ENCODE results near the gene ABCD2.
A peak's percentile ranks its signal among the peaks of the same experiment; 100 is the strongest.
"Not testable (repeated sequence)": the region's sequence is repeated elsewhere in the genome, so short reads cannot be mapped to it uniquely, and the experiment has no call there.

ABCD2 gene

DNA sequence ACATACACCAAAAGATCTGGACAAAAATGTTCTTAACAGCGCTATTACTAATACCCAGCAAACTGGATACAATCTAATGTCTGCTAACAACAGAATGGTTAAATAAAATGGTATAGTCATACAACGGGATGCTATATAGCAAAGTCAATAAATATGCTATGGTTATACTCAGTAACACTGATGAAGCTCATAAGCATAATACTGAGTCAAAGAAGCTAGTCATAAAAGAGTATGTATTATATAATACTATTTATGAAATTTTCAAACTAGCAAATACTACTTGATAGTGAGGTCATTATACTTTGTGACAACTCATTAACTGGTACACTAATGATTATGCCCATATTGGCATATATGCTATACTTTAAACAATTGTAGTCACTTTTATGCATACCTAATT, 7.4 kb downstream of the ABCD2 start:
- no peak for DNase-seq

DNA sequence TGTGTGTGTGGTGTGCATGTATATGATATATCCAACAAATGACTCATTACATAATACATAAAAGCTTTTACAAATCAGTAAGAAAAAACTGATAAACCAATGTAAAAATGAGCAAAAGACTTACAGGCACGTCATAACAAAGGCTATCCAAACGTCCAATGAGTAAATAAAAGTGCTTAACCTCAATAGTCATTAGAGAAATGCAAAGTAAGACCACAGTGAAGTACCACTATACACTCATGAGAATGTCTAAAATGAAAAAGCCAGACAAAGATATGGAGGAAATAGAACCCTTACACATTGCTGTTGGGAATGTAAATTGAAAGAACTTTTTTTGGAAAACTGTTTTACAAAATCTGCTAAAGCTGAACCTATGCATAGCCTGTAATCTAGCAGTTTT, 7.8 kb downstream of the ABCD2 start:
- DNase-seq: no peak

DNA sequence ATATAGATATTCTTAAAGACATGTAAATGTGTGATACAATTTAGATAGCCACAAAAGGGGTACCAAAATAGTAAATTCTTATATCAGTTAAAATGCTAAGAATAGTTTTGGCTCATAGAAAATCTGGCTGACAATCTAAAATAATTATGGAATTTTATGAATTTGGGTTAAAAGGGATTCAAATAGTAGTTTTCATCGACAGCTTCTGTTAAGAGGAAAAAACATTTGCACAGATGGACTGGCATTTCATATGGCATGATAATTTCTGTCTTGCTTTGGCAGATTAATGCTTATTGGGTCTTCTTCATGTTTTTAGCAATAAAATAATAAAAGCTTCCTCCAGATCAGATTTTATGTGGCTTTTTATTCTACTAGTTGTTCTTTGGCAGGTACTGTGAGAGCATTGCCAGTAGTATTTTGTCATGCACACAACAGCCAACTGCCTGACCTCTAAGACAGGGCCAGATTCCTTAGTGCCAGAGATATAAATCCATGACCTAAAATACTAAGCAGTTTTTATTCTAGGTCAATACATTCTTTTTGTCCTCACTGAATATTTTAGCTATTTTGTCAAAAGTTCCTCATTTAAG, 9.1 kb downstream of the ABCD2 start:
- DNase-seq: no peak

DNA sequence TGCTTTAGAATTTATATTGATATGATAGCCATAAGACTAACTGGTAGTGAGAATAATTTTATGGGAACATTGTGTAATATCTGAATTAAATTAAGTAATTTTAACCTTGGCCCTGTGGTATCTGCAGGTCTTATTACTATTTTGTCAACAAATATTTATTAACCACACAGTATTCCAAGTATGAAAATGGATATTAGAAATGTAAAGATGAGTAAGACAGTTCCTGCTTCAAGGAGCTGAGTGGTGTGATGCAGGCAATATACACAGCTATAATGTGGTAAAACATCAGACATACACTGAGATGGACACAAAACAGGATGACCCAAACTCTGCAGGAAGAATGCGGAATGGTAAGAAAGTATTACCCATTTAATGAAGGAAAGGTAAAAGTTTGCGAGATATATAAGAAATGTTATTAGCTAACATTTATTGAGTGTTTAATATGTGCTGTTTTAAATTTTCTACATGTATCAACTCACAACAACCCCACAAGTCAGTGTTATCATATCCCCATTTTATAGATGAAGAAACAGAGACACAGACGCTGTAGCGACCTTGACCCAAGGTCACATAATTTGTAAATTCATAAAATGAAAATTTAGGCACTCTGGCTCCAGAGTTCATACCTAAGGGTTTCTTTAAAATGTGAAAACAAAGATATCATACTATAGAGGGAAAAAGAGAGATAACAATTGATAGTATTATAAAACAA, 12.7 kb downstream of the ABCD2 start:
- DNase-seq: no peak

DNA sequence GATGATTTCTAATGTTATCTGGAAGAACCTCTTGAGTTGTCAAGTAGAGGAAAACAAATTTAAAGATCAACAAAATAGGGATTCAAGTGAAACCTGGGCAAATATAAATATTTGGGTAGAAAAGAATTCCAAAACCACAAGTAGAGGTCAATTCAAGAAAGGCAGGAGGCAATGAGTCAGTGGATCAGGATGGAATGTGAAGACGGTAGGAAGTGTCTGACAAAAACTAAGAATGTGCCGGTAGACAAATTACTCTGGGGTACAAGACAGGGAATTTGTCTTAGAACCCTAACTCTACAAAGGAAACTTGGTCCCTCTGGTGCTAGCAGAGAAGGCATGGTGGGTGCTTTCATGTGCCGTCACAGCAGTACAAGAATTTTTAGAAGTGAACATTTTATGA, 13.6 kb downstream of the ABCD2 start:
- DNase-seq: no peak

DNA sequence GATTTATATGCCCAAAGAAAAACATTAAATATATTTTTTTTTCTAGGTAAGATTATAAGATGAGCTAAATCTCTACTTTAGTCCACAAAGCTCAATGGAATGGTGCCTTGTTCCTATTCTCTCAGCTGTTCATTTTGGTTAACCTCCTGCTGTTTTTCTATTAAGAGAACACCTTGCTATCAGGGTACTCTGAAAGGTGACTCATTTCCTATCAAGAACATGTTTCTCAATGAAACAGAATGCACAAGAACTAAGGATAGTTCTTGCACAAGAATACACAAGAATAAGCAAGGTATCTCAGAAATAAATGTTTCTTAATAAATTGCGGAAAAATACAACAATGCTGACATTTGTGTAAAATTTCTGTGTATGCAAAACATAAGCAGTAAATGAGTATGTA, 14.1 kb downstream of the ABCD2 start:
- DNase-seq: no peak

DNA sequence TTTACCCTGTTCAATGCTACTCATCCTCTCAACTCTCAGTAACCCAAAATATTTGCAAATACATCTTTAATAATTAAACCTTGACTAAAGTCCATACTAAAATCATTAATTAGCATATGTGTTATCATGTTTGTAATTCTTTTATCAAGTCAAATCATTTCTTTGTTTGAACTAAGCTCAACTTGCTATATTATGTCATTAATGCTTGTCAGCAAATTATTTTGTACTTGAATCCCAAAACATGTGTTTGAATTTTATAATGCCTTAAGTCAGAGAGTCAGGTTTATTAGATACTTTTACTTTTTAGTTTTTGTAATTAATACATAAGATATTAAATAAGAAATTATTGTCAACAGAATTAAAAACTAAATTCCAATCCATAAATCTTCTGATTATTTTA, 16.5 kb downstream of the ABCD2 start:
- DNase-seq: no peak

DNA sequence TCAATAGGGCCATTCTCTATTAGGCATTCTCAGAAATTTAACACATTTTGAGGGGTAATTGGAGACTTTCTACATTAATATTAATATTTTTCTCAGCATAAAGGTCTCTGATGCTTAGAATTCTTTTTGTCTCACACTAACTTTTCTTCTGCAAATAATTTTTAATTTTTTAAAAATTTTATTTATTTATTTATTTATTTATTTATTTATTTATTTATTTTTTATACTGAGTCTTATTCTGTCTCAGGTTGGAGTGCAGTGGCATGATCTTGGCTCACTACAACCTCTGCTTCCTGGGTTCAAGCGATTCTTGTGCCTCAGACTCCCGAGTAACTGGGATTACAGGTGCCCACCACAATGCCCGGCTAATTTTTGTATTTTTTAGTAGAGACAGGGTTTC, 17.7 kb downstream of the ABCD2 start:
- DNase-seq: not testable (repeated sequence)

DNA sequence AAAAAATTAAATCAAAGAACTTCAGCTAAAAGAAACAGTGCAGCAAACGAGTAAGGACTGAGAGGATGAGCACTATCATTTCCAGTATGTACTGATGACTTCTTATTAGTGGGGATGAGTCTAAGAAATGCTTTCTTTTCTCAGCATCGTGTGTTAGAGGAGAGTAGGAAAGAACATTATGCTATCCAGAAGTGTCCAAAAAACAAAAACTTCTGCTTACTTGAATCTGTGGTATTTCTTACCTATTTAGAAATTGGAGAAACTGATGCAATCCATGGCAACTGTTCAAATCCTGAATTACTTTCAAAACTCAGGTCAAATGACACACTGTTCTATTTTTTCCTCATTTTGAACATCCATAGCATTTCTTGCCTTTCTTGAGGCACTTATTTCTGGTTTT, 23.7 kb downstream of the ABCD2 start:
- no peak for DNase-seq

DNA sequence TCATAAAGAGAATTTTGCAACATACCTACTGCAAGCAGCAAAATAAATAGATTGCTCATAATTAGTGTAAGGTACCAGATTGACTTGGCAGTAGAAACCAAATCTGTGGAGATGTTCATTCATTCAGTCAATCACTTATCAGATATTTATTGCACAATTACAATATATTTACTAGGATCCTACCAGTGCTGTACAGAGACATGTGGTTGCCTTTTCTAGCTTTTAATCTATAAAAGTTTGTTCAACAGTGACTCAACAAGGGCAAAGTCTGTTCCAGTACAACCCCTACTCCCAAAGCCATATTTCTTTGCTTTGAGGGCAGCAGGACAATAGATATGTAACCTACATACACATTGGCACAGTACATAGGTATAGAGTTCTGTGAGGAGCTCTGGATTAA, 27.3 kb downstream of the ABCD2 start:
- no peak for DNase-seq

DNA sequence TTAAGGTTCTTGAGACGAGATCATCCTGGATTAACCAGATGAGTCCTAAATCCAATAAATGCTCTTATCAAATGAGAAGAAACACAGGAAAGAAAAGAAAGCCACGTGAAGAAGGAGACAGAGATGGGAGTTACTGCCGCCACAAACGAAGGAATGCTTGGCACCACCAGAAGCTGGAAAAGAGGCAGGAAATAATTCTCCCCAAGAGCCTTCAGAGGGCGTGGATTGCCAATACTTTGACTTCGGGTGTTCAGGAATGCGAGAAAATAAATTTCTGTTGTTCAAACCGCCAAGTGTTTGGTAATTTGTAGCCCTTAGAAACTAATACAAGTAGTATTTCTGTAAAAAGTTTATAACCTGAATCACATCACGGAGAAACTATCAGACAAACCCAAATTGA, 31.3 kb downstream of the ABCD2 start:
- no peak for DNase-seq

DNA sequence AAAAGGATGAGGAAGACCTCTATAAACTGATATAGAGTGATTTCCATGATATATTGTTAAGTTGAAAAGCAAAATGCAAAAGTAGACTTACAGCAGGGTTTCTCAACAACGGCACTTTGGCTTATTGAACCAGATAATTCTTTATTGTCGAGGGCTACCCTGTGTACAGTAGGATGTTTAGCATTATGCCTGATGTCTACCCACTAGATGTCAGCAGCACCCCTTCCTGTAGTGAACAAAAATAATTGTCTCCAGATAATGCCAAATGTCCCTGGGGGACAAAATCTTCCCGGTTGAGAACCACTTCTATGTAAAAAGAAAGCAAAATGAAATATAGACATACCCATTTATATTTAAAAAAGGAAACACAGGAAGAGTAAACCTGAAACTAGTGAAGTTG, 32.4 kb downstream of the ABCD2 start:
- no peak for DNase-seq

DNA sequence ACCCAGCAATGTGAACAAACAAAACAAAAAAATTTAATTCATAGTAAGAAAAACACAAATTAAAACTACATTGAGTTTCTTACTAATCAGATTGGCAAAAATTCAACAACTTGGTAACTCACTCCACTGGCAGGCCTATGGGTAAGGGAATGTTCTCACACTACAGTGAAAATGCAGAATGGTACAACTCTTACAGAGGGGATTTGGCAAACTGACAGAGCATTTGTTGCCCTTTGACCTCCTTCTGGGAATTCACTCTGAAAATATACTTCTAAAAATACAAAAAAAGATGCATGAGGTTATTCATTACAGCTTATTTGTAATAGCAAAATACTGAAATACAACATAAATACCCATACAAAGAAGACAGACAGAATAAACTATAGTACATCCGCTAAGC, 32.8 kb downstream of the ABCD2 start:
- DNase-seq: no peak

DNA sequence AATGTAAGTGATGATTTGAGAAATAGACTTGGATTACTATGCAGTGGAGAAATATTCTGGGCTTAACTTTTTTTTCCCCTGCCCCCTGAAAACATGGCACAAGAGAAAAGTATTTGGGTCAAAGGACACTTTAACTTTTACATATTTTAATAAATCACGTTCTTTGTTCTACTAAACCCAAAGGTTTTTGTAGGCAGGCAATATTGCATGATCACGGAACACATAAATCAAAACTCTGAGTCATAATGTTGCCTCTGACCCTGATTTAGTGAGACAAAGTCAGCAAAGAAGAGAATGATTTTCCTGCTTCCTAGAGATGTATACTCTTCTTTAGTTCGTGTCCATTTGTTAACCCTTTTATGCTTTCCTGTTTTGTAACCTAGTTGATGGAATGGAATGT, 38.0 kb downstream of the ABCD2 start:
- DNase-seq: no peak

DNA sequence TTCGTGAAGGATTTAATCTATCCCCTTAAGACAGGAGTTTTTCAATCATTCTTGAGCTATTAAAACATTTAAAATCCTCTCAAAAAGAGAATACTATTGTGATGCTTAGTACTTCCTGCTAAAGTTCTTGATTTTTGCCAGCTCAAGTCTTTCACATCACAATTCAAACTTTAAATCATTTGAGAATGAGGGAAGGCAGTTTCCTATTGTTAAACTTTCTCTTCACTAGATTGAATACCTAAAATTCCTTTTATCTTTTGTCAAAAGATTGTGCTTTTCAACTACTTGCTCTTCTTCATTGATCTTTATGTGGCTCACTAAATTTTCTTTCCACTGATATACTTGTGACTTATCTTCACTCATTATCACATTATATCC, 44.1 kb downstream of the ABCD2 start:
- DNase-seq: no peak

DNA sequence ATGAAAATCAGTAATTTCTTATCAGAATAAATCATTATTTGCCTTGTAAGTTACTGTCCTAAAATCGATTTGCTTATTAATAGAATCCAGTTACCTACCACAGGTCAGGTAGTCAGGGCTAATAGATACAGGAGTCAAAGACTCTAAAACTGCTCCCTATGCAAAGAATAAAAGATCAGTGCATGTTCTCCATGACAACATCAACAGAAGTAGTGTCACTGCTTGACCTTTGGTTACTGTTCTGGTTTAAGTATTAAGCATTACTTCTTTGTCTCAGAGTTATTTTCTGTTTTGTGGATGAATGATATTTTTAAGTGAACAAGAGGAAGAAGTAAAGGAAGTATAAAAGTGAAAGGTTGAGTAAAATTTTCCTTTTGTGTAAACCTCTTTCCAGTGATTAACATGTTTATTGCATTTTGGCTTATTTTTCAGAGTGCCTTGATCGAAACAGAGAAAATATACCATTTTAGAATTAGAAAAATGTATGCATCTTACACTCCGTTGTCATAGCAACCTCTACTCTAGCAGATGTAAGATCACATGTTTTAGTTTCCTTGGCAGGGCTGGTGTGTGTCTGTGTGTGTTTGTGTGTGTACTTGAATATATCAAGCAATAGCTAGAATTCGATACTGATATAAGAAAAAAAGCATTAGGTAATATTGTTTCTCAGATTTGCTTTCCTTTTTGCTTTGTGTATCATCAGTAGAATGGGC, 44.7 kb downstream of the ABCD2 start:
- peak in 4 of 58 donors; percentile 0 to 18 (median 8) for DNase-seq

DNA sequence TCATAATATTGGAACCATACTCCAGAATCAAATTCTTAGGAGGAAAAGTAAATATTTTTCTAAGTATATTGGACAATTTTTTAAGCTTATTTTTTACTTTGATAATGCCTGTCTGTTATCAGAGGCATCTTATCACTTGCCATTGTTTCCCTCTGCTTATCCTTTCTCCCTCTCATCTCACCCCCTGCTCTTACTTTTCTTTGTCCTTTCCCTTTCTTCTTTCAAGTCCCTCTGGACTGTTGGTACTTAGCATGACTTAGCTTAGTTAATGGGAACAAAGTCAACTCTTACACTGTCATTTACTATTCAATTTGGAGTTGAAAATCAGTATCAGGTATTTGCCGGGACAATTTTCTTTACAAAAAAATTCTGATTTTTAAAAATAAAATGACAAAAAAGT, 45.2 kb downstream of the ABCD2 start:
- no peak for DNase-seq

DNA sequence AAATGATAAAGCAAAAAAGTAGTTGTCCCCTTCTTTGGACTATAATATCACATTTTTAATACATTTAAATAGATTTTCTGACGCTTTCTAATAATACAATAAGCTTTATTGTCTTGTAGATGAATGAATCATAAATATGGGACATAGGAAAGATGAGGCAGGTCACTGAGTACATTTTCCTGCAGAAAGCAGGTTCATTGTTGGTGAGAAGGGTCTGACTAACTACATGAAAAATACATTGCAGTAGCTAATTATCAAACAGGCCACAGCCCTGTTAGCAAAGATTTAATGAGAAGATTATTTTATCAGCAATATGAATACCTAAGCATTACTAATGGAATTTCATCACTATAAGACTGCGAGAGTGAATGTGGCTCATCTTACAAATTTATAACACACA, 45.6 kb downstream of the ABCD2 start:
- no peak for DNase-seq

DNA sequence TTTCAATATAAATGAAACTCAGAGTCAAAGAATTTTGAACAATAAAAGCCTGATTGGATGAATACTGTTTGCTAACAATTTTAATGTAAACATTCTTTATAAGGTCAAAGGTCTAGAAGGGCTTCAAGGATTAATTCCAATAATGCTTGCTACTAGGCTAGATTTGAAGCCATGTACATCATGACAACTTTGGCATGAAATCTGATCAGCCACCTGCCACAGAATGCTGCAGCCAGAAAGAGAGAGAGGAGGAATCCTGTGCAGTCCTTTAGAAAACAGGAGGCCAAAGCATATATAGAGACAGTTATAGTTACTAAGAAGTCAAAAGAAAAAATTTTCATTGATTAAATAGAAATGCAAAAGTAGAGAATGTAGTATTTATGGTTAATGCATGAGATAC, 47.1 kb downstream of the ABCD2 start:
- no peak for DNase-seq

DNA sequence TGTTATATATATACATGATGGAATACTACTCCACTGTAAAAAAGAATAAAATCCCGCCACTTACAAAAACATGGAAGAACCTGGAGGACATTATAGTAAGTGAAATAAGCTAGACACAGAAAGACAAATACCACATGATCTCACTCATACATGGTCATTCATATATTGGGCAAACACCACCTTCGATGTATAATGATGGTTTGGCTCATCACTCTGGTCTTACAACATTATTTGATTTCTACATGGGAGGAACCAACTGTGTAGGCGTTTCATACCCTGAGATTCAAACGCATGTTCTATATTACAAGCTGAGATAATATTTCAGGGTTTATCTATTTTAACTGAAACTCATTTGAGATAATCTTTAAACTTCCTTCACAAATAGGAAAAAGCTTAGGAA, 48.3 kb downstream of the ABCD2 start:
- DNase-seq: no peak

DNA sequence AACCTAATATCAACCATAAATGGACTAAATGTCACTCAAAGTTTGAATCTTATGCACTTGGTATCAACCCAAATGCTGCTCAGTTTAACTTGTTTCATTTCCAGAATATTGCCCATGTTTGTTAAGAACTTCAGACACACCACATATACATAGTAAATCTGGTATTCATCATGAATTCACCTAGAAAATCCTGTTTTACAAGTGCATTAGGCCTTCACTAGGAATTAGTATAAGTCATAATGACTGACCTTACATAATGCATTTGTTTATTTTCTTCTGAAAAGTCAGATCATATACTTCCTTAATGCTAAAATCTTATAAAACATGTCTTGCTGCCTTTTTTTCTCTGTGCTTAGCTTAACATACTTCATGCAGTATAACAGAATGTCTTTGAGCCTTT, 66.1 kb downstream of the ABCD2 start:
- DNase-seq: no peak

DNA sequence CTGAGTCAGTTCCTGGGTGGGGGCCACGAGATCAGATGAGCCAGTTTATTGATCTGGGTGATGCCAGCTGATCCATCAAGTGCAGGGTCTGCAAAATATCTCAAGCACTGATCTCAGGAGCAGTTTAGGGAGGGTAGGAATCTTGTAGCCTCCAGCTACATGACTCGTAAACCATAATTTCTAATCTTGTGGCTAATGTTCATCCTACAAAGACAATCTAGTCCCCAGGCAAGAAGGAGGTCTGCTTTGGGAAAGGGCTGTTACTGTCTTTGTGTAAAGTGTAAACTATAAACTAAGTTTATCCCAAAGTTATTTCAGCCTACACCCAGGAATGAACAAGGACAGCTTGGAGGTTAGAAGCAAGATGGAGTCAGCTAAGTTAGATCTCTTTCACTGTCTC, 75.4 kb downstream of the ABCD2 start:
- DNase-seq: not testable (repeated sequence)

DNA sequence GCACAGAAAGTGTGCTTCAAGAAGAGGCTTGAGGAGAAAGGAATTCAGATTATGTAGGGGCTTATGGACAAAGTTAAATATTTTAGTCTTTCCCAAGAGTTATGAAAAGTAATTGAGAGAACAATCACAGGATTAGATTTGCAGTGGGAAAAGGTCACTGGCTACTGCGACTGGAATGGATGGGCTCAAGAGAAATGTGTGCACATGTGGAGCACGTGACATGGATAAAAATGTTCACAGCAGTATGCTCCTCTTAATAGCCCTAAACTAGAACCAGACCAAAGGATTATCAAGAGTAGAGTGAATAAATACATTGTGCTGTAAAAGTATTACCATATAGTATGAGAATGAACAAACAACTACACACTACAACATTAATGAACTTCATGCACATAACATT, 78.1 kb downstream of the ABCD2 start:
- no peak for DNase-seq
